Body of pancreas (tissue), 4 donors: Measurements from ENCODE around the gene PUS7.

Experiments
- POLR2A ChIP-seq, 3 donors: fragments of 450-650 bp; IDR thresholded peaks; one replicate each; pipeline ENCODE4 v1.6.1; 2016; ENCODE audit warnings: antibody characterized with exemption in 3 of 3, mild to moderate bottlenecking in 2 of 3
- TF ChIP-seq, protein P1 (sequence below), 7 experiments: fragments of 450-650 bp in 4 of 7; fragments of 200-600 bp in 3 of 7; sonication (generic) in 3 of 7; IDR thresholded peaks; one replicate each; pipeline ENCODE4 v1.5.1; 2016 to 2019; ENCODE audit warnings: antibody characterized with exemption in 7 of 7

- no peak for TF ChIP-seq POLR2A (IDR thresholded peaks at IDR 0.05)
- TF ChIP-seq, protein P1, sequence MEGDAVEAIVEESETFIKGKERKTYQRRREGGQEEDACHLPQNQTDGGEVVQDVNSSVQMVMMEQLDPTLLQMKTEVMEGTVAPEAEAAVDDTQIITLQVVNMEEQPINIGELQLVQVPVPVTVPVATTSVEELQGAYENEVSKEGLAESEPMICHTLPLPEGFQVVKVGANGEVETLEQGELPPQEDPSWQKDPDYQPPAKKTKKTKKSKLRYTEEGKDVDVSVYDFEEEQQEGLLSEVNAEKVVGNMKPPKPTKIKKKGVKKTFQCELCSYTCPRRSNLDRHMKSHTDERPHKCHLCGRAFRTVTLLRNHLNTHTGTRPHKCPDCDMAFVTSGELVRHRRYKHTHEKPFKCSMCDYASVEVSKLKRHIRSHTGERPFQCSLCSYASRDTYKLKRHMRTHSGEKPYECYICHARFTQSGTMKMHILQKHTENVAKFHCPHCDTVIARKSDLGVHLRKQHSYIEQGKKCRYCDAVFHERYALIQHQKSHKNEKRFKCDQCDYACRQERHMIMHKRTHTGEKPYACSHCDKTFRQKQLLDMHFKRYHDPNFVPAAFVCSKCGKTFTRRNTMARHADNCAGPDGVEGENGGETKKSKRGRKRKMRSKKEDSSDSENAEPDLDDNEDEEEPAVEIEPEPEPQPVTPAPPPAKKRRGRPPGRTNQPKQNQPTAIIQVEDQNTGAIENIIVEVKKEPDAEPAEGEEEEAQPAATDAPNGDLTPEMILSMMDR (IDR thresholded peaks at IDR 0.05), result no peak
Measured at GRCh38 chr7:105408791-105409410, 113.2 kb downstream of the PUS7 start.
